ENCODE results near the gene ANKRD27. TPM values are rescaled to one million over a fixed set of nuclear protein-coding genes. Genes with fewer than 3 reads are reported as not detected.
"Not testable (repeated sequence)": the region's sequence is repeated elsewhere in the genome, so short reads cannot be mapped to it uniquely, and the experiment has no call there.

Gene ANKRD27
- total RNA-seq, 1 donor from 2014 or later, result 37.5 TPM

DNA sequence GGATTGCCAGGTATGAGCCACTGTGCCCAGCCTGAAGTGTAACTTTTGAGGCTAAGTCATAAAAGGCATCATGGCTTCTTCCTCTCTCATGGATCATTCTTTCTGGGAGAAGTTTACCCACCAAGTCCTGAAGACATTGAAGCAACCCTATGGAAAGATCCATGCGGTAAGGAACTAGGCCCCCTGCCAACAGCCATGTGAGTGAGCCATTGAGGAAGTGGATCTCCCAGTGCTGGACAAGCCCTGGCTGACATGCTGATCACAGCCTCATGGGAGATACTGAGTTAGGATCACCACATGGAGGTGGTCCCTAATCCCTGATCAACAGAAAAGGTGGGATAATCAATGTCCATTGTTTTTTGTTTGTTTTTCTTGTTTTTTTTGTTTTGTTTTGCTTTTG, 13.3 kb upstream of the ANKRD27 start:
- DNase-seq (ENCODE audit: low read depth), result no peak

DNA sequence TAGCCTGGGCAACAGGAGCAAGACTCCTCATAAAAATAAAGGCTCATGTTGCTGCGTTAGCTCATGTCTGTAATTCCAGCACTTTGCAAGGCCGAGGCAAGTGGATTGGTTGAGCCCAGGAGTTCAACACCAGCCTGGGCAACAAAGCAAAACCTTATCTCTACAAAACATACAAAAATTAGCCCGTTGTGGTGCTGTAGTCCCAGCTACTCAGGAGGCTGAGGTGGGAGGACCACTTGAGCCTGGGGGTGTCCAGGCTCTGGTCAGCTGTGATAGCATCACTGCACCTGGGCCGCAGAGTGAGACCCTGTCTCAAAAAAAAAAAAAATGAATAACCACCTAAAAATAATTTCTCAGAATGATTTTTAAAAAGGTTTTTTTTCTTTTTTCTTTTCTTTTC, 12.7 kb upstream of the ANKRD27 start:
- DNase-seq (ENCODE audit: low read depth), result no peak

DNA sequence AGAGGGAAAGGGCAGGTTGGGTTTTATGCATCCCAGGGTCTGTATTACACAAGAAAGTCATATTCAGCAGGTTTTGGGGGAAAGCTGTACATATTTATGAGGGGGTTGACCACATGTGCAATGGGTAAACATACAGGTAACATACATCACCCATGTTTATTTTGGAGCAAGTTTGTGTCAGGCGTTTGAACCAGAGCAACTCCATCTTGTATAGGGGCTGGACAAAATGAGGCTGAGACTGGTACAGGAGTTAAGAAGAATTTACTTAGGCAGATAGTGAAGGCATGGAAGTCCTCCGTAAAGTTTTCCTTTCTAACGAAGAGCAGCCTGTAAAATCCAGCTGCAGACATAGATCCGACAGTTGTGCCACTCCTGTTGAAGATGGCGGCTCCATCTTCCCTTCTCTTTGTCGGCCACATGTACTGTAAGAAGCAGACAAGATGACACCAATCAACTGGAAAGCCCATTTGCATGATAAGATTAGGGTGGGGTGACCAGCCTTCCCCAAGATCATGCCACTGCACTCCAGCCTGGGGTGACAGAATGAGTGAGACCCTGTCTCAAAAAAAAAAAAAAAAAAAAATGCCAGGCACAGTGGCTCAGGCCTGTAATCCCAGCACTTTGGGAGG, 12.0 kb upstream of the ANKRD27 start:
- no peak for DNase-seq (ENCODE audit: low read depth)

DNA sequence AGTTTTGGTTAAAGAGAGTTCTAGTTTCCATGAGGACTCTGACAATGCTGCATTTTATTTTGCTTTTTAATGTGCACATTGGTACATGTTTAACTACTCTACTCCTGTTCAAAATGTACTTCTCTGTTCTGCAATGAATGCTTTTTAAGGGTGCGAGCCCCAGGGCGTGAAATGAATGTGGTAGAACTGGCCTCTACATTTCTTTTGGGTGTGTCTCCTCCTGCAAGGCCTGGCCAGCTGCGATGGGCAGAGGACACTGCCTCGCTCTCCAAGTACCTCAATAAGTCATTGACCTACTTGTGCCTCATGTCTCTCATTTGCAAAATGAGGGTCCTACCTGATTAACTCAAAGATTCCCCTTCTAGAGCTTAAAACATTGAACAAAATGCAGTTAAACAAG, 7.3 kb upstream of the ANKRD27 start:
- no peak for DNase-seq (ENCODE audit: low read depth)

DNA sequence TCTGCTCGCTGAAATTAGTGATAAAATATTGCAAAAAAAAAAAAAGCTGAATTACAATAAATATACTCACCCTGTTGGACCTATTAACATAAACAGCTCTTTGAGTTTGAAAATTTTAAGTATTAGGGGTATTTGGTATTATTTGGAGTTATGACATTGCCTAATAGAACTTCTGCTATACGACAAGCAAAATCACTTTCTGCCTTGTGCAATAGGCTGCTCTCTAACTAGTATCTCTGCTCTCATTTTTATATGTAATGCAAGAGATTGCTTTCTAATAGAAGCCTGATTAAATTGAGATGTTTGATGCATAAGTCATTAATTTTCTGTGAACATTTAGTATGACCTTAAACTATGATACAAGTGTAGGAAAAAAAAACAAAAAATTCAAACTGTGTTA, 6.0 kb upstream of the ANKRD27 start:
- no peak for DNase-seq (ENCODE audit: low read depth)

DNA sequence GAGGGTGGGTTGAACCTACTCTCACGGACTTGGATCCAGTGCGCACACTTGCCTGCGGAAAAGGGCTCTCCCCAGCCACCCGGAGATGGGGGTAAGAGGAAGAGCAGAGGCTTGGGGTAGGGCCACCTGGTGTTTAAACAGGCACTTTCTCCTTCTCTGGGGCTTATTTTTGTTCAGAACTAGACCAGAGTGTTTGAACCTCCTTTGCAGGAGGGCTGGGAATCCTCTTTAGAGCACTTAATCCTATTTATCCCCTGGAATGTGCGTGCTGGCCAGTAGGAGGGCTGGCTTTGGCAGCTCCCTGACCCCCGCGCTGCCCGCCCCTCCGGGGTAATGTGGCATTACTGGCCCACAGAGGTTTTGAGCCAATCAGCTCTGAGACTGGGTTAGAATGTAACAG, 2.7 kb upstream of the ANKRD27 start:
- no peak for DNase-seq (ENCODE audit: low read depth)

DNA sequence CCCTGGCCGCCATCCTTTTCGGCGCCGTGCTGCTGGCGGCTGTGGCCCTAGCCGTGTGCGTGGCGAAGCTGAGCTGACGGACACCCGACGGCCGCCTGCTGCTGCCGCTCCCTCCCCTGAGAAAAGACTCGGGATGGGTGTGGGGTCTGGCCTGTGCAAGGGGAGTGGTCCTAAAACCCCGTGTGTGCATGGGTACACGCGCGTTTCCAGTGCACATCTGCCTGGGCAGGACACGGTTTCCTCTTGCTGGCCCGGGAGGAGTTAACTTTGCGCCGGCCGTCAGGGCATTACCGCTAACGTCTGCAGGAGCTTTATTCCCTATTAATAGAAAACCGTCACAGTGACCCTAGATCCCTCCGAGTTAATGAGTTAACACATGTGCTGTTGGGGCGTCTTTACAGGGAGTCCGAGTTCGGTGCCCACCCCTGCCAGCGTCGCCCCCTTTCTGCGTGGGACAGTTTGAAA, 1.9 kb upstream of the ANKRD27 start:
- DNase-seq (ENCODE audit: low read depth), result no peak

DNA sequence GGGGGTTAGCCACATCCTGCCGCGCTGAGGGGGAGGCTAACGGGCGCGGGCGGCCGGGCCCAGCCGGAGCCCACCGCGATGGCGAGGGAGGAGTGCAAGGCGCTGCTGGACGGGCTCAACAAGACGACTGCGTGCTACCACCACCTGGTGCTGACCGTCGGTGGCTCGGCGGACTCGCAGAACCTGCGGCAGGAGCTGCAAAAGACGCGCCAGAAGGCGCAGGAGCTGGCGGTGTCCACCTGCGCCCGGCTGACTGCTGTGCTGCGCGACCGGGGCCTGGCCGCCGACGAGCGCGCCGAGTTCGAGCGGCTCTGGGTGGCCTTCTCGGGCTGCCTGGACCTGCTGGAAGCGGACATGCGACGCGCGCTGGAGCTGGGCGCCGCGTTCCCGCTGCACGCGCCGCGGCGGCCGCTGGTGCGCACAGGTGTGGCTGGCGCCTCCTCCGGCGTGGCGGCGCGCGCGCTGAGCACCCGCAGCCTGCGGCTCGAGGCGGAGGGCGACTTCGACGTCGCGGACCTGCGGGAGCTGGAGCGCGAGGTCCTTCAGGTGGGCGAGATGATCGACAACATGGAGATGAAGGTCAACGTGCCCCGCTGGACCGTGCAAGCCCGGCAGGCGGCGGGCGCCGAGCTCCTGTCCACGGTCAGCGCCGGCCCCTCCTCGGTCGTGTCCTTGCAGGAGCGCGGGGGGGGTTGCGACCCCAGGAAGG, 1.4 kb upstream of the ANKRD27 start:
- no peak for DNase-seq (ENCODE audit: low read depth)

DNA sequence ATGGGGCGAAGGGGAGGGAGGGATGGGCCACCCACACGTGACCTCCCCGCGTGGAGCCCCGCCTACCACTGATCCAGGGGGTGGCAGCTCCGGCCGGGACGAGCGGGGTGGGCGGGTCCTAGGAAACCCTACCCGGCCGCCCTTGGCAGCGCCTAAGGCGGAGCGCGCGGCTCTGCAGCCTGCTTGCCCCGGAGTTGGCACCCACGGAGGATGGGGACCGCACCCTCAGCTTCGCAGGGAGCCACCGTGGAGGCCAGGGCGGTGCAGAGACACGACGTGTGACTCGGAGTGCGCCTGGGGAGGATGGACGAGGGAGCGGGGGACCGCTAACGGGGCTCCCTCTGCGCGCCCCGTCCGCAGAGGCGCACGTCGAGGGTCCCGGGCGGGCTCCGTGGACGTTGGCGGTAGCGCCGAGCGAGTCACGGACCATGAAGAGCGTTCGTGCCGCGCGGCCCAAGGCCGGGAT, 773 bp upstream of the ANKRD27 start, which contains the start of gene RGS9BP:
Gene RGS9BP (plus strand): TSS at position 129 of the 466 bp plus-strand sequence. CDS start 416 bp downstream, outside the sequence.
- DNase-seq (ENCODE audit: low read depth), result no peak

DNA sequence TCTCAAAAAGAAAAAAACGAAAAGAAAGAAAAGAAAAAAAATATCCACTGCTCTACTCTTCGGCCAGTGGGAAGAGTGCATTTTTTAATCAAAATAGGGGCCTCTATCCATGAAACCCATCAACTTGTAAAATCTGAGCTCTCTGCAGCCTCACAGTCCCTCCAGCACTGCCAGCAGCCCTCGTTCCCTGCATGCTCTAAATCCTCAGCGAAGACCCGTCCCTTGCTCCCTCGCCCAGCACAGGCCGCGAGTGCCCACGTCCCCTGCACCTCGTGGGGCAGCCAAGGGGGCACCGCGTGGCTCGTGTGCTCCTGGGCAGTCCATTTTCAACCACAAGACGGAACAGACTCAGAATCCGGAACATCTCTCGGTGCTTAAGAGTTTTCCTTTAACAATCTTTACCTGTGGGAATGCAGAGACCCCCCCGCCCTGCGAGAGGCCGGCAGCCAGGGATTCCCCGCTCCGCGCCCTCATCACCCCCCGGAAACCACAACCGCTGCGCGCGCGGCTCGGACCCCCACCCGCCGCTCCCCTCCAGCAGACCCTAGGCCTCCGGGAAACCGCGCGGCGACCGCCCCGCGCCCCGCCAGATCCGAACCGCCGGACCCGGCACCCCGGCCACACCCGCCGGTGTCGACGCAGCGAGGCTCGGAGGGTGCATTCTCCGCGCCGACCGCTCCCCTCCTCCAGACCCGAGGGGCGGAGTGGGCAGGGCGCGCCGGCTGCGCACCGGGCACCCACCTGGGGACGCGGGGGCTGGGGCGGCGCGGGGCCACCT, 638 bp downstream of the ANKRD27 start:
- no peak for DNase-seq (ENCODE audit: low read depth)

DNA sequence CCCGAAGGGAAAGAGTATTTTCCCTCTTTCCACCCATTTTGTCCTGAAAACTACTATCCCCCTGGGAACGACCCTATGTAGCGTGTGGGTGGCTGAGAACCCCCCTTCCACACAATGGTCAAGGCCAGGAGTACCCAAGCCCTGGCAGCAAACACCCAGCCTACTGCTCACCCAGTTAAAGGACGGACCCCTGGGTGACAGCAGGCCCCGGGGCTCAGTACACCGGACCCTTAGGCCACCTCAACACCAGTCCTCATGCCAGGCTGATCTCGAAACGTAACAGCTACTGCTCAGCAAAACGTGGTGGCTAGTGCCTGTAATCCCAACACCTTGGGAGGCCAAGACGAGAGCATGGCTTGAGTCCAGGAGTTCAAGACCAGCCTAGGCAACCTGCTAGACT, 1.4 kb downstream of the ANKRD27 start:
- DNase-seq (ENCODE audit: low read depth), result no peak

DNA sequence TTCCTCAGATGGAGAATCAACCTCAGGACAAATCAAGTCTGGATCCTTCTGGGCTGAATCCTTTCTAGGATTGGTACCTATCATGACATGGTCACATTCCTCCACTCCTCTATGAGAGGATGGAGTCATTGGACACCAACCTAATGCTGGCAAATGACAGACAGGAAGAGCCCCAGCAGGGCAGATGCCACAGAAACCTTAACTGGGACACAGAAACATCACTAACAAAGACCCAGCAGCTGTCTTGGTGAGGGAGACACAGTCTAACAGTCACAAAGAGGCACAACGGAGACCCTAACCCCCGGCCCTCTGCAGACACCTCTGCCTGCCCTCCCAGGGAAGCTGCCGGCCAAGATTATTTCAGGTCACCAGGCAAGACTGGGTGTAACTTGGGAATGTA, 2.1 kb downstream of the ANKRD27 start:
- DNase-seq (ENCODE audit: low read depth), result no peak

DNA sequence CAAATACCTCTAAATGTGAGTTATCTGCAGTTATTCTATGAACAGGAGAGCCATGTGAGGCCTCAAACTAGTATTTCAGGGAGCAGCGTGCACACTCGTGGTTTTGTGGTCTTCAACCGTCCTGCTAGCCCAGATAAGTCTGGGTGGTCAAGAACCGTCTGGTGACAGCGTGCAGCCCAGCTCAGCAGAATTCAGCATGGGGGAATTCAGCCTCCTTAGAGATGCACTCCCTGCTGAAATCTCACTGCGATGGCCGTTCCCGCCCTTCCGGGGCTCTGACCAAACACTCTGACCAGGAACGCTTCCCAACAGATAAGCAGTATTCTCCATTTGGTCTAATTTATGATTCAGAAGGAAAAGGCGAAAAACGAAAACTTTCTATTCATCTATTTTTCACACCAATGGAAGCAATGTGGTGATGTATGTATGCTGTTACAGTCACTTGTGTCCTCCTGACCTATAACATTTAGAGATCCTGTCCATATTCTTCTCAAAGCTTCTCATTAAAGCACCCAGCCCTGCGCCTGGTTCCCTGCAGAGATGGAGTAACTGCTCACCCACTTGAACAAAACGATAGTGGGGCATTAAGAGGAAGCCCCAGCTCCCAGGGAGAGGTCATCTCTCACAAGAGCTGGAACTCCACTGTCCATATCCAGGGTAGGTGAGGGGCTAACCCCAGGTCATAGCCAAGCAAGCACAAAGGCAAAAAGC, 2.9 kb downstream of the ANKRD27 start:
- DNase-seq (ENCODE audit: low read depth), result no peak

DNA sequence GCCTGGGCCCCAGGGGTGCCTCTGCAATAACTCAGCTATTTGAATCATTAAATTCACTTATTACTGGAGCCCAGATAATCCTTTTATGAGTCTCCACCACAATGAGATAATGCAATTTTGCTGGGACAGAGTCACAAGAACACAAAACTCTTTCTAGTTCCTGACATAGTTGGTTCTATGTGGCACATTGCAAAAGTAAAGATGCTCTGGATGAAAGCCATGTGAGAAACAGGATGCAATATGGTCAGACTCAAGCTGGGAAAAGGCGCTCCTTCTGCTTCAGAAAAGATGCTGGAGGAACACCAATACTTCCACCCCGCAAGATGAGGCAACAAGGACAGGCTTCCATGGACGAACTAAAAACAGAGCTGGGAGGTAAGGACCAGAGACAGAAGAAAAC, 5.7 kb downstream of the ANKRD27 start:
- no peak for DNase-seq (ENCODE audit: low read depth)

DNA sequence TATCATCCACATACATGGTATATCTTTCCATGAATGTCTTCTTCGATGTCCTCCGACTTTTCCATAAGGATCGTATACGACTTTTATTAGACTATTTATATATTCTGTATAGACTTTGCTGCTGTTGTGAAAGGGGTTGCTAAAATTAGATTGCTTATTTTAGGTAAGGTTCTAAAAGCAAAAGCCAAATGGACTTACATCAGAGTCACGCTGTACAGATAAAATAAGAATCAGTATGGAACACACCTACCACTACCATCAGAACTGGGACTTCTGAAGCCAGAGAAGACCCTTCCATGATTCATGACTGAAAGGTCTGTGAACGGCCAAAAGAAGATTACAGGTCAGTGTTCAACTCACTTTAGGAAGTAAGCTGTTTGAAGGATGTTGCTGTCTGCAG, 8.9 kb downstream of the ANKRD27 start:
- DNase-seq (ENCODE audit: low read depth), result no peak

DNA sequence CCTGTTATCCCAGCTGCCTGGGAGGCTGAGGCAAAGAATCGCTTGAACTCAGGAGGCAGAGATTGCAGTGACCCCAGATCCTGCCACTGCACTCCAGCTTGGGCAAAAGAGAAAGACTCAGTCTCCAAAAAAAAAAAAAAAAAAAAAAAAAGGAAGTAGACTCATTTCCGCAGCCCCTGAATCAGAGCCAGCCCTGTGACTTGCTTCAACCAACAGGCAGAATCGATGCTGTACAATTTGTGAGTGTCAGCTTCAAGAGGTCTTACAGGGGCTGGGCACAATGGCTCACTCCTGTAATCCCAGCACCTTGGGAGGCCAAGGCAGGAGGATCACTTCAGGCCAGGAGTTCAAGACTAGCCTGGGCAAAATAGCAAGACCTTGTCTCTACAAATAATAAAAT, 12.8 kb downstream of the ANKRD27 start:
- no peak for DNase-seq (ENCODE audit: low read depth)

DNA sequence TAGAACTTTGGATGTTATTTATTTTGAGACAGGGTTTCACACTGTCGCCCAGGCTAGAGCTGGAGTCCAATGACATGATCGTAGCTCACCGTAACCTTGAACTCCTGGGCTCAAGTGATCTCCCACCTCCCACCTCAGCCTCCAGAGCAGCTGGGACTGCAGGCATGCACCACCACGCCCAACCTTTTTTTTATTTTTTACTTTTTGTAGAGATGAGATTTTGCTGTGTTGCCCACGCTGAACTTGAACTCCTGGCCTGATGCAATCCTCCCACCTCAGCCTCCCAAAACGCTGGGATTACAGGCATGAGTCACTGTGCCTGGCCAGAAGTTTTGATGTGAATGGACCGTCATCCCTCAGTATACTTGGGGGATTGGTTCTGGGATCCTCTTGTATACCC, 13.7 kb downstream of the ANKRD27 start:
- no peak for DNase-seq (ENCODE audit: low read depth)

DNA sequence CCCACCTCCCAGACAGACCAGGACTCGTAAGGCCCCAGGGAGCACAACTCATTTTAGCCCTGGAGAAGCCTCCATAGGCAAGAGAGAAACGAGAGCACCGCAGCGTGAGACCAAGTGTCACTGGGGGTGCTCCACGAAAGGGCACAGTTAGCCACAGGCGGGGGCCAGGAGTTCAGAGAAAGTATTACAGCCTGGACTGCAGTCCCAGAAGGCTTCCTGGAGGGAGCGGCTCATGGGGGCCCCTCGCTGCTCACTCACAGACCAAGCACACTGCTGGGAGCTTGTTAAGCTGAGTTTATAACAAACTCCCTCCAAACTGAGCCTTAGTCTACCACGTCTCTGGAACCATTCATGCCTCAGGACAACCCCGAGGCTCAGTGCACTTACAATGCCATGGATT, 16.5 kb downstream of the ANKRD27 start:
- no peak for DNase-seq (ENCODE audit: low read depth)

DNA sequence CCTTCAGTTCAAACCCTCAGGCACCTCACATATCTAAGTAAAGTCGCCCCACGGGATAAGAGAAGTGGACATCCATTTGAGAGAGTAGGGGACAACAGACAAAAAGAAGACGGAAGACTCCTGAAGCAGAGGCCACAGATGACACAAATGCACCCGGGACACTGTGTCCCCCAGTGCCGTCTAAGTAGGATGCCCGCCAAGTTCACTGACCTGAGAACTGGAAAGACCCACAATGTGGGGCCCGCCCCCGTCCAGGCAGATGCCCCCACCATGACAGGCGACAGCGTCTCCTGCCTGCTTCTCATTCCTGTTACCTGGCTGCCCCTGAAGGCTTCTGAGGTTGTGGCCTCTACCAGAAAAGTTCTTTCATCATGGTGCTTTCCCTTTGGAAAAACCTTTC, 16.9 kb downstream of the ANKRD27 start:
- DNase-seq (ENCODE audit: low read depth), result no peak

DNA sequence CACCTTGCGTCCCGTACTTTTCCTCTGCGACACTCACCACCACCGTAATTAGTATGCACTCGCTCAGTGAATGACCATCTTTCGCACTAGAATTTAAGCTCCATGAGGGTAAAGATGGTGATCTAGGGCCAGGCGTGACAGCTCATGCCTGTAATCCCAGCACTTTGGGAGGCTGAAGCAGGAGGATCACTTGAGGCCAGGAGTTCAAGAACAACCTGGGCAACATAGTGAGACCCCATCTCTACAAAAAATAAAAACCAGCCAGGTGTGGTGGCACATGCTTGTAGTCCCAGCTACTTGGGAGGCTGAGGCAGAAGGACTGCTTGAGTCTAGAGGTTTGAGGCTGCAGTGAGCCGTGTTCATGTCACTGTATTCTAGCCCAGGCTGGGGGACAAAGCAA, 18.6 kb downstream of the ANKRD27 start:
- not testable (repeated sequence) for DNase-seq (ENCODE audit: low read depth)

DNA sequence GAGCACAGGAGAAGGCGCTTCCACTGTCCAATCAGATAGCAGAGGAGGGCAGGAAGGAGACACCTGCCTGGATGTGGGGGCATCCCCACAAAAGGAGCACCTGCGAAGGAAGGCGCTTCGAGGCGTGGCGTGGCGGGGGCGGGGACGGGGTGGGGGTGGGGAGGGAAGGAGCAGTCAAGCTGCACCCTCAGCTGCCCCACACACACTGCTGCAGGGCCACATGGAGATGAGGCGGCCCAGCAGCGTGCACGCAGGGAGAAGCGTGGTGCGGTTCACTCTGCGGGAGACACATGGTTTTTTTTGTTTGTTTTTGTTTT, 21.4 kb downstream of the ANKRD27 start:
- DNase-seq (ENCODE audit: low read depth), result no peak

DNA sequence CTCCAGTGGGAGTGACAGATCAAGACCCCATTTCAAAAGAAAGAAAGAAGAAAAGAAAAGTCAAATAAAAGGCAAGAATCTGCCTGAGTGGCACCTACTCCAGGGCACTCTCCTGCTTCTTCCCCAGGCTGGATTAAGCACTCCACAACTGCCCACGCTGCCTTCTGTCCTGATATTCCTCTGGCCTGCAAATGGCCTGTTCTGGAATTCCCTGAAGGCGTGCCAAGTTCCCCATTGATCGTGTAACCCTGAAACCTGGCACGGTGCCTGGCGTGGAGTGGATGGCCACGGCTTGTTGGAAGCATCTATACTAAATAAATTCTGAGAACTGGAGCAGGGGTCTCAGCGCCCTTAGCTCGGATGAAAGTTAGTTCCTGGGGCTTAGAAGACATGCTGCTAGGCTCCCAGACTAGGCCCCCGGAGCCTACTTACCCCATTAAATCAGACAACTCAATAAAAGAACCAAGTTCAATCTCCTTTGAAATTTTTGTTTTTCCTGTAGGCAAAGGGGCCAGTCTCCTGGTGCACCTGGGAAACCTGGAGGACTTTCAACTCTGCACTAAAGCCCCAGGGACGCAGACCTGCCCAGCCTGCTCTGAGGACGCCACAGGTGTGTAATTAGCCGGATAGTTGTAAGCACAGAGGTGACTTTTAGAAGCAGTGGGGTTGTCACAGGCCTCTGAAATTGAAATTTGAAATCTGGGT, 21.9 kb downstream of the ANKRD27 start:
- DNase-seq (ENCODE audit: low read depth), result peak; percentile 67

Measured in renal cortical epithelial cell (primary cell).